Kidney (tissue), 14 donors: ENCODE results near the gene RCAN2. TPM values are rescaled to one million over a fixed set of nuclear protein-coding genes. Genes with fewer than 3 reads are reported as not detected.

Source experiments
- DNase-seq, 5 donors: peaks; one replicate each; pipeline ENCODE4 v3.0.0-alpha.2; 2013 to 2020
- FAIRE-seq: peaks from 2 replicates; lab custom pipeline; 2012; peaks lifted over from hg19 to GRCh38; lab: Jason Lieb, UNC
- H3K27ac ChIP-seq, 2 donors: one replicate each; pipeline ENCODE4 v1.7.0; 2013; ENCODE audit warnings: low read depth in 2 of 2, low read length in 2 of 2, inconsistent platforms in 1 of 2
- H3K27me3 ChIP-seq: one replicate; pipeline ENCODE4 v1.7.1; 2013; ENCODE audit warnings: low read length, inconsistent platforms; ENCODE audit not compliant: control insufficient read depth, insufficient read depth
- H3K36me3 ChIP-seq, 3 donors: one replicate each; pipeline versions ENCODE4 v1.7.0 to v1.7.1; 2013; ENCODE audit warnings: low read length in 3 of 3, control low read depth in 1 of 3, inconsistent platforms in 1 of 3; ENCODE audit not compliant: insufficient read depth in 3 of 3, control insufficient read depth in 2 of 3
- H3K4me1 ChIP-seq, 3 donors: one replicate each; pipeline versions ENCODE4 v1.7.0 to v1.7.1; 2013; ENCODE audit warnings: low read length in 3 of 3, inconsistent platforms in 1 of 3, low read depth in 1 of 3; ENCODE audit not compliant: control insufficient read depth in 2 of 3, insufficient read depth in 2 of 3
- H3K4me3 ChIP-seq, 3 donors: one replicate each; pipeline versions ENCODE4 v1.7.0 to v1.8.1; 2013; ENCODE audit warnings: low read length in 3 of 3, control low read depth in 1 of 3, inconsistent platforms in 1 of 3
- H3K9ac ChIP-seq, 3 donors: one replicate each; pipeline versions ENCODE4 v1.7.0 to v1.7.1; 2013; ENCODE audit warnings: low read length in 3 of 3, control low read depth in 1 of 3, inconsistent platforms in 1 of 3
- H3K9me3 ChIP-seq, 3 donors: one replicate each; pipeline versions ENCODE4 v1.7.0 to v1.7.1; 2013; ENCODE audit warnings: low read length in 3 of 3, control low read depth in 1 of 3, inconsistent platforms in 1 of 3; ENCODE audit not compliant: control insufficient read depth in 2 of 3, insufficient read depth in 1 of 3
- intact Hi-C: fragments of 100-400 bp; cut with DNase I; formaldehyde crosslinking; loops from one replicate; pipeline ENCODE4 v1.11.1; 2022
- polyA plus RNA-seq: library from polyadenylated mRNA; stranded (reverse); fragments of 350-450 nt; fragmentation: Illumina TruSeq; extraction: RNeasy Lipid Tissue Mini Kit (QIAGEN cat#74804); gene quantifications from one replicate; pipeline ENCODE4 v1.2.3, GENCODE V29; 2014; ENCODE audit warnings: low read depth, low replicate concordance; ENCODE audit not compliant: insufficient read depth
- total RNA-seq: library from RNA; stranded (reverse); fragmentation: NEBNext Ultra II Directional; extraction: Animal tissue kit (Norgen Biotek cat#: 25700); gene quantifications from one replicate; pipeline ENCODE4 v1.2.1, GENCODE V29; 2021
- TF ChIP-seq, protein P1 (sequence below): IDR thresholded peaks from 3 replicates; pipeline ENCODE4 v1.5.1; 2012; ENCODE audit warnings: mild to moderate bottlenecking, moderate library complexity, borderline replicate concordance; ENCODE audit not compliant: insufficient read depth; ENCODE audit errors: extremely low read depth
- donor health status: control.
- donor health status: control.
- donor health status: control.
- donor health status: control.
- donor health status: control.
- donor health status: DM: yes; HTN: yes; CAD: no.
- donor health status: Normal renal cell carcinoma (clear cell type).

Gene RCAN2
- total and polyA plus RNA-seq, 2 donors from 2014 or later, result 25.7 to 37.4 TPM

DNA sequence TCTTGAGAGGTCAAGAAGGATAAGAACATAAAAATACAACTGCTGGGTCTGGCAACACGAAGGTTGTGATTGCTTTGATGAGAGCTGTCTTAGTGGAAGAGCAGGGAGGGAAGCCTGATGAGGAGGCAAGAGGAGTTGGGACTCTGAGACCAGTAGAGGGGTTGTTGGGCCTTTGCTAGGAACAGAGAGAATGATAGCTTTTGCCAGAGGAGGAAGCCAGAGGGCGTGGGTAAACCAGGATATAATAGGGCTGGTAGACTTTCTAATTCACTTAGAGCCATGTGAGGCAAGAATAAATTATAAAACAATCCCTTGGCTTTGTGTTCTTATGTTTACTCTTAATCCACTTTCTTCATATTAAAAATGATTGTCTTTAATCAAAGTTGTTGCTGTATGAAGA, 78.6 kb downstream of the RCAN2 start:
- H3K9ac ChIP-seq, result no peak overlapping the region
- no peak overlapping the region for H3K4me3 ChIP-seq
- H3K27me3 ChIP-seq, result no peaks in the 10 kb centered on the region
- TF ChIP-seq, protein P1, sequence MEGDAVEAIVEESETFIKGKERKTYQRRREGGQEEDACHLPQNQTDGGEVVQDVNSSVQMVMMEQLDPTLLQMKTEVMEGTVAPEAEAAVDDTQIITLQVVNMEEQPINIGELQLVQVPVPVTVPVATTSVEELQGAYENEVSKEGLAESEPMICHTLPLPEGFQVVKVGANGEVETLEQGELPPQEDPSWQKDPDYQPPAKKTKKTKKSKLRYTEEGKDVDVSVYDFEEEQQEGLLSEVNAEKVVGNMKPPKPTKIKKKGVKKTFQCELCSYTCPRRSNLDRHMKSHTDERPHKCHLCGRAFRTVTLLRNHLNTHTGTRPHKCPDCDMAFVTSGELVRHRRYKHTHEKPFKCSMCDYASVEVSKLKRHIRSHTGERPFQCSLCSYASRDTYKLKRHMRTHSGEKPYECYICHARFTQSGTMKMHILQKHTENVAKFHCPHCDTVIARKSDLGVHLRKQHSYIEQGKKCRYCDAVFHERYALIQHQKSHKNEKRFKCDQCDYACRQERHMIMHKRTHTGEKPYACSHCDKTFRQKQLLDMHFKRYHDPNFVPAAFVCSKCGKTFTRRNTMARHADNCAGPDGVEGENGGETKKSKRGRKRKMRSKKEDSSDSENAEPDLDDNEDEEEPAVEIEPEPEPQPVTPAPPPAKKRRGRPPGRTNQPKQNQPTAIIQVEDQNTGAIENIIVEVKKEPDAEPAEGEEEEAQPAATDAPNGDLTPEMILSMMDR, result no peak
- DNase-seq (no peak), FAIRE-seq (no peak)
- intact Hi-C loops, result no loop called here
- H3K9me3 ChIP-seq, result no peaks in the 10 kb centered on the region
- peaks cover 0 to 5% (median 0%) of the 10 kb centered on the region in 3 donors for H3K4me1 ChIP-seq
- H3K27ac ChIP-seq, result no peak overlapping the region
- no peaks in the 10 kb centered on the region for H3K36me3 ChIP-seq

DNA sequence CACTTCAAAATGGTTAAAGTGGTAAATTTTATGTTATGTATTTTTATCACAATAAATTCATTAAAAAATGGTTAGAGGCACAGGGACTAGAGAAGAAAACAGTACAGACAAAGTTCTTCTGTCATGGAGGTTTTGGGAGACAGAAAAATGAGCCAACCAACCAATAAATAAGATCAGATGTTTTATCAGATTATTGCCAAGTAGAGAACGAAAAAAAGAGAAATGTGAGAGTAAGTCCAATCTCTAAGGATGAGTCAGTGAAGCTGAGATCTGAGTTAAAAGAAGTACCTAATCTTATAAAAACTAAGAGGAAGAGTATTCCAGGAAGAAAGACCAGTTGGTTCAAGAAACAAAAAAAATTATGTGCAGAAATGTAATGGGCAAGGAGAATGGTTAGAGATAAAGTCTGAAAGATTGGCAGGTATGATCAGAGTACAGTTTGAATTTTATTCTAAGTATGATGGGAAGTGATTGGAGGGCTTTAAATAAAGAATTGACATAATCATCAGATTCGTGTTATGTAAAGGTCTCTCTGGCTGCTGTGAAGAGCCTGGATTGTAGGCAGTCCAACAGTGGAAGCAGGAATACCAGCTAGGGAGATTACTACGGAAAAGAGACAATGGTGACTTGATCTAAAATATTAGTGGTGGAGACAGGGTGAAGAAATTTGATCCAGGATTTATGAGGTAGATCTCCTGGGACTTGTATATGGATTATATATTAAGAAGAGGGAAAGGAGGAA, 79.6 kb downstream of the RCAN2 start:
- Histone ChIP-seq H3K4me3 (no peak overlapping the region), H3K36me3 (no peaks in the 10 kb centered on the region), H3K9me3 (no peaks in the 10 kb centered on the region), H3K4me1 (peaks cover 0 to 5% (median 0%) of the 10 kb centered on the region in 3 donors), H3K27ac (no peak overlapping the region), H3K27me3 (no peaks in the 10 kb centered on the region), H3K9ac (no peak overlapping the region)
- TF ChIP-seq, protein P1, result no peak
- no peak for FAIRE-seq
- intact Hi-C loops, result no loop called here
- no peak for DNase-seq

DNA sequence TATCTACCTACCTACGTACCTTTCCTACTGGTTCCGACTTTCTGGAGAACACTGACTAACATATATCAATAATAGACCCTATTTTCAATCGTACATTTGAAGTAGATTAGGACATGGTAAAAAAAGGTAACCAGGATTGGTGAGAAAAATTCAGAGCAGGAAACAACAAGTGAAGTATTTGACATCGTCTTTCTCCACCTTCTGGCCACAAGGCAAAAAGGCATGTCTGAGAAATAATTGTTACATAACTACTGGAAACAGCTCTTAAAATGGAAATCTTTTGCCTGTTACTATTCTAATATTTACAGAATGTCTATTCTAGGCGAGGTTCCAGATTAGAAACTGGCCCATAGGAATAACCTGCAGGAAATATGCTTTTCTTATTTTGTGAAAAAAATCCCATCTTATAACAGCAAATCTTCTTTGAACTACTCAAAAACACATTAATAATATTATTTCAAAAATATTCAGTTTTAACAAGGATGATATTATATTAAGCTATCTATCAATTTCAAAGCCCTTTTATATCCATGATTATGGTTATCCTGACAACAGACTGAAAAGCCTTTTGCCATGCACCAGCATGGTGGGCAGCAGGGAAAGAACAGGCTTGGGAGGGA, 80.8 kb downstream of the RCAN2 start:
- Histone ChIP-seq H3K9ac (no peak overlapping the region), H3K36me3 (no peaks in the 10 kb centered on the region), H3K27me3 (no peaks in the 10 kb centered on the region), H3K9me3 (no peaks in the 10 kb centered on the region), H3K4me3 (no peak overlapping the region), H3K27ac (peak overlapping the region in 1 of 2 donors; percentile 2), H3K4me1 (peaks cover 0 to 5% (median 0%) of the 10 kb centered on the region in 3 donors)
- intact Hi-C loops, result no loop called here
- TF ChIP-seq, protein P1, result peak; percentile 83
- DNase-seq (peak in 2 of 5 donors; percentile 81 to 85), FAIRE-seq (peak; percentile 97)
